WERI-Rb-1 (cell line): ENCODE measurements around the gene FKBP4.

ENCODE experiments used
- DNase-seq: peaks from one replicate; pipeline ENCODE4 v3.0.0-alpha.2; 2020
- H3K27ac ChIP-seq: fragments of 250-450 bp; sonication (Bioruptor Pico); 2 replicates; pipeline ENCODE4 v1.5.1; 2020; ENCODE audit warnings: mild to moderate bottlenecking, moderate library complexity
- H3K27me3 ChIP-seq: fragments of 250-450 bp; sonication (Bioruptor Pico); 2 replicates; pipeline ENCODE4 v1.5.1; 2021; ENCODE audit warnings: mild to moderate bottlenecking, low read depth, moderate library complexity; ENCODE audit not compliant: insufficient read depth, severe bottlenecking
- H3K36me3 ChIP-seq: fragments of 250-450 bp; sonication (Bioruptor Pico); 2 replicates; pipeline ENCODE4 v1.5.1; 2020; ENCODE audit warnings: mild to moderate bottlenecking, moderate library complexity
- H3K4me3 ChIP-seq: 2 replicates; pipeline ENCODE4 v1.5.1; 2011; ENCODE audit warnings: low read depth, mild to moderate bottlenecking, control low read depth, low read length
- H3K9me3 ChIP-seq: fragments of 250-450 bp; sonication (Bioruptor Pico); 2 replicates; pipeline ENCODE4 v1.5.1; 2021; ENCODE audit warnings: mild to moderate bottlenecking, moderate library complexity; ENCODE audit not compliant: severe bottlenecking
- TF ChIP-seq, protein P1 (sequence below): IDR thresholded peaks from 2 replicates; pipeline ENCODE4 v1.5.1; 2011; ENCODE audit warnings: low read depth, mild to moderate bottlenecking, control low read depth, inconsistent platforms, low read length

FKBP4 gene

DNA sequence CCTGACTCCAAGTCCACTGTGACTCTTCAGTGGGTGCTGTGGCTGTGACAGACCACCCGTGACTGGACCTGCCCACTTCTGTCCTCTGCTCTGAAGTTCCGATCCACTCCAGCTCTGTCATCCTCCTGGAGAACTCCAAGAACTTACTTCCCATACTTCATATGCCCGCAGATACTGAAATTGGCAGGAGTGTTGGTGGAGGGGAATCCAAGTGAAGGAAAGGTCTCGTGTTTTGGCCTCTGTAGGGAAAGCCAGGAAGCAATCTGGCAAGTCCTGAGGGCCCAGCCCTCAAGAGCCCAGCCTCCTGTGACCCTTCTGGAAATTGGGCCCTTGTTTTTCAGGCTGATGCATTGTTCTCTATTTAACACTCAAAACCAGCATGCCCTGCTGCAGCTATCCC lies 22.4 kb upstream of the FKBP4 start:
- H3K9me3 ChIP-seq = no peaks in the 10 kb centered on the region
- H3K36me3 ChIP-seq = no peaks in the 10 kb centered on the region
- no peaks in the 10 kb centered on the region for H3K27me3 ChIP-seq
- TF ChIP-seq, protein P1, sequence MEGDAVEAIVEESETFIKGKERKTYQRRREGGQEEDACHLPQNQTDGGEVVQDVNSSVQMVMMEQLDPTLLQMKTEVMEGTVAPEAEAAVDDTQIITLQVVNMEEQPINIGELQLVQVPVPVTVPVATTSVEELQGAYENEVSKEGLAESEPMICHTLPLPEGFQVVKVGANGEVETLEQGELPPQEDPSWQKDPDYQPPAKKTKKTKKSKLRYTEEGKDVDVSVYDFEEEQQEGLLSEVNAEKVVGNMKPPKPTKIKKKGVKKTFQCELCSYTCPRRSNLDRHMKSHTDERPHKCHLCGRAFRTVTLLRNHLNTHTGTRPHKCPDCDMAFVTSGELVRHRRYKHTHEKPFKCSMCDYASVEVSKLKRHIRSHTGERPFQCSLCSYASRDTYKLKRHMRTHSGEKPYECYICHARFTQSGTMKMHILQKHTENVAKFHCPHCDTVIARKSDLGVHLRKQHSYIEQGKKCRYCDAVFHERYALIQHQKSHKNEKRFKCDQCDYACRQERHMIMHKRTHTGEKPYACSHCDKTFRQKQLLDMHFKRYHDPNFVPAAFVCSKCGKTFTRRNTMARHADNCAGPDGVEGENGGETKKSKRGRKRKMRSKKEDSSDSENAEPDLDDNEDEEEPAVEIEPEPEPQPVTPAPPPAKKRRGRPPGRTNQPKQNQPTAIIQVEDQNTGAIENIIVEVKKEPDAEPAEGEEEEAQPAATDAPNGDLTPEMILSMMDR = no peak
- H3K27ac ChIP-seq = no peak overlapping the region
- DNase-seq = no peak
- H3K4me3 ChIP-seq = no peak overlapping the region

DNA sequence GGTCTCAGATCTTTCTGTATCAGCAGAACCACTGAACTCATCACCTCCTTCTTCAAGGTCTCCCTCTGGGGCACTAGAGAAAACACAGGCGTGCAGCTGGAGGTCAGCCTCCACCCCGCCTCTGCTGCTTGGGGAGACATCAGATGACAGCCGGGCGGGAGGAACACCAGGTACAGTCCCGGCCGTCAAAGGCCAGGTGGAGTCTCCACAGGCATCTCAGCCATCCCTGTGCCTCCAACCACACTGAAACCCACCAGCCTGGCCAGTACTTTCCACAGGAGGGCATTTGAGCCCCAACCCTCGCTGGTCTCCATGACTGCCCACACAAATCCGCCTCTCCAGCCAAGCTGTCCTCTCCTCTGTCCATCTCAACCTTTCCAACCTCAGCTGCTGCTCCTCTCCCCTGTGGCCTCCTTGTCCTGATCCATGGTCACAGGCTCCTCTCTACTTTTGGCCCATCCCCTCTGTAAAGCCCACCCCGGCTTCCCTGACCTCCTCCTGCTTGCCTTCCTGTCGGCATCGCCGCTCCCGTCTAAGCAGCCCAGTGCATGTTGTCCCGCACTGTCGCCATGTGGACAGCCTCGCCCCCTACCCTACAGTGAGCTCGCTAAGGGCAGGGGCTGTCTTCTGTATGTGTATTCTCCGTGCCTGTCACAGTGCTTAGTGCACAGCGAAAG lies 21.4 kb upstream of the FKBP4 start:
- DNase-seq = no peak
- H3K27ac ChIP-seq = no peak overlapping the region
- H3K27me3 ChIP-seq = no peaks in the 10 kb centered on the region
- H3K36me3 ChIP-seq = no peaks in the 10 kb centered on the region
- TF ChIP-seq, protein P1 = no peak
- H3K9me3 ChIP-seq = no peaks in the 10 kb centered on the region
- no peak overlapping the region for H3K4me3 ChIP-seq

- no peak for DNase-seq
- Histone ChIP-seq H3K36me3 (no peaks in the 10 kb centered on the region), H3K27ac (no peak overlapping the region), H3K4me3 (no peak overlapping the region), H3K27me3 (no peaks in the 10 kb centered on the region), H3K9me3 (no peaks in the 10 kb centered on the region)
- TF ChIP-seq, protein P1 = no peak
Observed at GRCh38 chr12:2775431-2775830, 19.3 kb upstream of the FKBP4 start.

GRCh38 chr12:2776129-2776806 lies 18.5 kb upstream of the FKBP4 start:
- Histone ChIP-seq H3K27ac (no peak overlapping the region), H3K4me3 (no peak overlapping the region), H3K27me3 (no peaks in the 10 kb centered on the region), H3K36me3 (no peaks in the 10 kb centered on the region), H3K9me3 (no peaks in the 10 kb centered on the region)
- no peak for DNase-seq
- TF ChIP-seq, protein P1 = no peak

- Histone ChIP-seq H3K36me3 (no peaks in the 10 kb centered on the region), H3K27me3 (no peaks in the 10 kb centered on the region), H3K27ac (no peak overlapping the region), H3K9me3 (no peaks in the 10 kb centered on the region), H3K4me3 (no peak overlapping the region)
- peak; percentile 70 for DNase-seq
- TF ChIP-seq, protein P1 = no peak
Observed at GRCh38 chr12:2779281-2779680, 15.5 kb upstream of the FKBP4 start.
